ACC112 (cell line): ENCODE results near the gene TRPM7.
"Not testable (repeated sequence)": the region's sequence is repeated elsewhere in the genome, so short reads cannot be mapped to it uniquely, and the experiment has no call there.

Experiments
- H2AFZ ChIP-seq: fragments of 200-600 bp; sonication (generic); one replicate; pipeline ENCODE4 v1.6.0; 2017; ENCODE audit warnings: antibody characterized with exemption, low read length; ENCODE audit not compliant: unreplicated experiment
- H3K27ac ChIP-seq: fragments of 200-600 bp; sonication (generic); 2 replicates; pipeline ENCODE4 v1.5.1; 2014; ENCODE audit warnings: low read depth, mild to moderate bottlenecking, antibody characterized with exemption, low read length, moderate library complexity
- H3K27me3 ChIP-seq: fragments of 200-600 bp; sonication (generic); 2 replicates; pipeline ENCODE4 v1.6.1; 2014; ENCODE audit warnings: mild to moderate bottlenecking, antibody characterized with exemption, low read length, moderate library complexity, mixed read lengths; ENCODE audit not compliant: insufficient read depth
- H3K36me3 ChIP-seq: fragments of 200-600 bp; sonication (generic); 2 replicates; pipeline ENCODE4 v1.6.1; 2016; ENCODE audit warnings: mild to moderate bottlenecking, antibody characterized with exemption, low read length, moderate library complexity, mixed read lengths; ENCODE audit not compliant: insufficient read depth
- H3K4me1 ChIP-seq: fragments of 200-600 bp; sonication (generic); one replicate; pipeline ENCODE4 v1.6.1; 2016; ENCODE audit warnings: low read length, mixed read lengths; ENCODE audit not compliant: insufficient read depth, unreplicated experiment, control insufficient read depth
- H3K4me3 ChIP-seq: fragments of 200-600 bp; sonication (generic); 2 replicates; pipeline ENCODE4 v1.5.1; 2014; ENCODE audit warnings: mild to moderate bottlenecking, low read depth, low read length
- H3K79me2 ChIP-seq: fragments of 200-600 bp; sonication (generic); one replicate; pipeline ENCODE4 v1.6.0; 2016; ENCODE audit warnings: low read length; ENCODE audit not compliant: control insufficient read depth, unreplicated experiment, insufficient read depth

Gene TRPM7

GRCh38 chr15:50694634-50695165, 8.1 kb upstream of the TRPM7 start:
- H3K4me3 ChIP-seq, H3K27ac ChIP-seq, H3K27me3 ChIP-seq, H2AFZ ChIP-seq, H3K4me1 ChIP-seq, H3K79me2 ChIP-seq, H3K36me3 ChIP-seq: not testable (repeated sequence)

- Histone ChIP-seq H2AFZ (peak overlapping the region; percentile 32), H3K79me2 (peaks cover 45% of the 10 kb centered on the region), H3K4me3 (peak overlapping the region; percentile 99)
Observed at GRCh38 chr15:50687302-50687902, 805 bp upstream of the TRPM7 start.

GRCh38 chr15:50685976-50686468, 575 bp downstream of the TRPM7 start:
- Histone ChIP-seq H3K4me3 (peak overlapping the region; percentile 99), H3K36me3 (no peaks in the 10 kb centered on the region), H2AFZ (peak overlapping the region; percentile 91), H3K4me1 (peaks cover 24% of the 10 kb centered on the region), H3K27me3 (no peaks in the 10 kb centered on the region), H3K27ac (peak overlapping the region; percentile 80), H3K79me2 (peaks cover 59% of the 10 kb centered on the region)

More at GRCh38 chr15:50687302-50687902, 805 bp upstream of the TRPM7 start:
- no peaks in the 10 kb centered on the region for H3K27me3 ChIP-seq
- H3K4me1 ChIP-seq = peaks cover 24% of the 10 kb centered on the region
- peak overlapping the region; percentile 80 for H3K27ac ChIP-seq
- no peaks in the 10 kb centered on the region for H3K36me3 ChIP-seq

GRCh38 chr15:50685191-50685975, 1.2 kb downstream of the TRPM7 start:
- H2AFZ ChIP-seq = peak overlapping the region; percentile 91
- no peaks in the 10 kb centered on the region for H3K36me3 ChIP-seq
- peak overlapping the region; percentile 99 for H3K4me3 ChIP-seq
- H3K27ac ChIP-seq = peak overlapping the region; percentile 80; the same call in 1 of the 2 replicates
- H3K79me2 ChIP-seq = peaks cover 65% of the 10 kb centered on the region
- no peaks in the 10 kb centered on the region for H3K27me3 ChIP-seq
- H3K4me1 ChIP-seq = peaks cover 24% of the 10 kb centered on the region

GRCh38 chr15:50681467-50681866, 5.1 kb downstream of the TRPM7 start:
- H3K4me1 ChIP-seq = peaks cover 23% of the 10 kb centered on the region
- H3K4me3 ChIP-seq = no peak overlapping the region
- no peak overlapping the region for H3K27ac ChIP-seq
- H3K27me3 ChIP-seq = no peaks in the 10 kb centered on the region
- H3K79me2 ChIP-seq = peaks cover 88% of the 10 kb centered on the region
- H2AFZ ChIP-seq = no peak overlapping the region
- H3K36me3 ChIP-seq = no peaks in the 10 kb centered on the region; the same call in 1 of the 2 replicates

- no peaks in the 10 kb centered on the region; the same call in 1 of the 2 replicates for H3K36me3 ChIP-seq
- no peak overlapping the region for H2AFZ ChIP-seq
- H3K79me2 ChIP-seq = peaks cover 74% of the 10 kb centered on the region
Observed at GRCh38 chr15:50676799-50677483, 9.7 kb downstream of the TRPM7 start.

GRCh38 chr15:50675535-50676144, 11.0 kb downstream of the TRPM7 start:
- Histone ChIP-seq H3K4me1 (peaks cover 9% of the 10 kb centered on the region), H3K27ac (no peak overlapping the region), H3K4me3 (no peak overlapping the region), H3K27me3 (no peaks in the 10 kb centered on the region), H3K79me2 (peaks cover 74% of the 10 kb centered on the region), H2AFZ (no peak overlapping the region), H3K36me3 (no peaks in the 10 kb centered on the region; the same call in 1 of the 2 replicates)

More at GRCh38 chr15:50676799-50677483, 9.7 kb downstream of the TRPM7 start:
- H3K27ac ChIP-seq = peak overlapping the region; percentile 61
- no peaks in the 10 kb centered on the region for H3K27me3 ChIP-seq
- no peak overlapping the region for H3K4me3 ChIP-seq
- peaks cover 9% of the 10 kb centered on the region for H3K4me1 ChIP-seq

- Histone ChIP-seq H2AFZ (no peak overlapping the region), H3K27me3 (no peaks in the 10 kb centered on the region), H3K4me3 (no peak overlapping the region), H3K79me2 (peaks cover 62% of the 10 kb centered on the region), H3K36me3 (no peaks in the 10 kb centered on the region), H3K4me1 (no peaks in the 10 kb centered on the region), H3K27ac (no peak overlapping the region)
Observed at GRCh38 chr15:50670115-50670514, 16.5 kb downstream of the TRPM7 start.

- no peaks in the 10 kb centered on the region for H3K4me1 ChIP-seq
- no peak overlapping the region for H2AFZ ChIP-seq
- H3K27me3 ChIP-seq = no peaks in the 10 kb centered on the region
- peaks cover 60% of the 10 kb centered on the region for H3K79me2 ChIP-seq
- H3K4me3 ChIP-seq = no peak overlapping the region
- H3K27ac ChIP-seq = no peak overlapping the region
- H3K36me3 ChIP-seq = no peaks in the 10 kb centered on the region
Observed at GRCh38 chr15:50669611-50670010, 17.0 kb downstream of the TRPM7 start.

- peaks cover 6% of the 10 kb centered on the region; the same call in 1 of the 2 replicates for H3K36me3 ChIP-seq
- H3K4me1 ChIP-seq = no peaks in the 10 kb centered on the region
- peaks cover 46% of the 10 kb centered on the region for H3K79me2 ChIP-seq
- H3K27ac ChIP-seq = no peak overlapping the region
- H3K27me3 ChIP-seq = no peaks in the 10 kb centered on the region
- H3K4me3 ChIP-seq = no peak overlapping the region
- H2AFZ ChIP-seq = no peak overlapping the region
Observed at GRCh38 chr15:50665938-50666337, 20.7 kb downstream of the TRPM7 start.
